ENCODE results near the gene ZMIZ2. TPM values are rescaled to one million over a fixed set of nuclear protein-coding genes. Genes with fewer than 3 reads are reported as not detected.

ZMIZ2 gene
- total RNA-seq, 1 experiment from 2014 or later = 269 TPM

DNA sequence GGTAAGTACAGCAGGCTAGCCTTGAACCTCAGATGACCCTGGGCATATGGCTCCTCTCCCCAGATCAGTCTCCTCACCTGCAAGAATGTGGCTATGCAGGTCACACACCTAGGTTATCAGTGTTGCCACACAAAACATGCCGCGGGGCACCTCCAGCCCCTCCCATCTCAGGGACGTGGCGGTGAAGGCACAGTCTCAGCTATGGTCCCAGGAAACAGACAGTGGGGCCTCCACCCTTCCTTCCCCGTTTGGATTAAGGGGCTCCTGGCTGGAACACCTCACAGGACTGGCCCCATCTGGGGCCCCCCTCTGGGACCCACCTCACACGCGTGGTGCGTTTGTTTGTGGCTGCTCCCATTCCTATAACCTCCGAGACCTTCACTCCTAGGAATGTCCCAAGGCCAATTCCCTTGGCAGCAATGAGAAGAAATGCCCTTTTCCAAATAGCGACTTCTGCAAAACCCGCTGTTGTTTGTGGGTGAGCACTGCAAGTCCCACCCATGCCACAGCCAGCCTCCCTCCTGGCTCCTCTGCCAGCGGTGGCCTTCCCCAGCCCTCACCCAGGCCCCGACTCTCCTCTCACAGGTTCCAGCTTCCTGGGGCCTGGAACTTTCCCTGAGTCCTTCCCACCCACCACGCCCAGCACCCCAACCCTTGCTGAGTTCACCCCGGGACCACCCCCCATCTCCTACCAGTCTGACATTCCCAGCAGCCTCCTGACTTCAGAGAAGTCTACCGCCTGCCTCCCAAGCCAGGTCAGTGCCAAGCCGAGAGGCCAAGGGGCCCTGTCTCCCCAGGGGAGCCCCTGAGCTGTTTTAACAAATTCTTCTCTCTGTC lies 17.1 kb downstream of the ZMIZ2 start:
- no peaks in the 10 kb centered on the region for H3K9me3 Mint-ChIP-seq (ENCODE audit: low read depth, unreplicated experiment)
- no peak for DNase-seq
- H3K27ac Mint-ChIP-seq (ENCODE audit: unreplicated experiment) = no peak overlapping the region
- no peak overlapping the region for H3K4me3 Mint-ChIP-seq (ENCODE audit: low read depth, unreplicated experiment)
- peaks cover 20% of the 10 kb centered on the region for H3K4me1 Mint-ChIP-seq (ENCODE audit: low read depth, unreplicated experiment)
- CTCF ChIA-PET = interaction anchor here (0.6 kb wide), 1 partner anchor 136 kb away, joined by 3 read pairs; no protein-coding TSS in a partner anchor
- peaks cover 83% of the 10 kb centered on the region for H3K36me3 Mint-ChIP-seq (ENCODE audit: insufficient read depth, unreplicated experiment)
- TF ChIP-seq, protein P1, sequence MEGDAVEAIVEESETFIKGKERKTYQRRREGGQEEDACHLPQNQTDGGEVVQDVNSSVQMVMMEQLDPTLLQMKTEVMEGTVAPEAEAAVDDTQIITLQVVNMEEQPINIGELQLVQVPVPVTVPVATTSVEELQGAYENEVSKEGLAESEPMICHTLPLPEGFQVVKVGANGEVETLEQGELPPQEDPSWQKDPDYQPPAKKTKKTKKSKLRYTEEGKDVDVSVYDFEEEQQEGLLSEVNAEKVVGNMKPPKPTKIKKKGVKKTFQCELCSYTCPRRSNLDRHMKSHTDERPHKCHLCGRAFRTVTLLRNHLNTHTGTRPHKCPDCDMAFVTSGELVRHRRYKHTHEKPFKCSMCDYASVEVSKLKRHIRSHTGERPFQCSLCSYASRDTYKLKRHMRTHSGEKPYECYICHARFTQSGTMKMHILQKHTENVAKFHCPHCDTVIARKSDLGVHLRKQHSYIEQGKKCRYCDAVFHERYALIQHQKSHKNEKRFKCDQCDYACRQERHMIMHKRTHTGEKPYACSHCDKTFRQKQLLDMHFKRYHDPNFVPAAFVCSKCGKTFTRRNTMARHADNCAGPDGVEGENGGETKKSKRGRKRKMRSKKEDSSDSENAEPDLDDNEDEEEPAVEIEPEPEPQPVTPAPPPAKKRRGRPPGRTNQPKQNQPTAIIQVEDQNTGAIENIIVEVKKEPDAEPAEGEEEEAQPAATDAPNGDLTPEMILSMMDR (IDR thresholded peaks at IDR 0.05; ENCODE audit: unreplicated experiment) = no peak
- BruUV-seq (replicated peaks) = no TSS peak
- no peaks in the 10 kb centered on the region for H3K27me3 Mint-ChIP-seq (ENCODE audit: unreplicated experiment)
- intact Hi-C loops (cut with micrococcal nuclease; ENCODE audit: unreplicated experiment) = no loop called here

DNA sequence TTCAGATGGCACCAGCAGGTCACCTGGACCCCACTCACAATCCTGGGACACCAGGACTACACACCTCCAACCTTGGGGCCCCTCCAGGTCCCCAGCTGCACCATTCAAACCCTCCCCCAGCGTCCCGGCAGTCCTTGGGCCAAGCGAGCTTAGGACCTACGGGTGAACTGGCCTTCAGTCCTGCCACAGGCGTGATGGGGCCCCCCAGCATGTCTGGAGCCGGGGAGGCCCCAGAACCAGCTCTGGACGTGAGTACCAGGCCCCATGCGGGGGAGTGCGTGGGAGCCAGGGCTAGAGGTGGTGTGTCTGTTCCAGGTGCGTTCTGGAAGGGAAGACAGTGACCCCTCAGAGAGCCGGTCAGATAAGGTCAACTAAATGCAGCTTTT lies 17.8 kb downstream of the ZMIZ2 start:
- CTCF ChIA-PET = interaction anchor here (1.0 kb wide), 1 partner anchor 16 kb away, joined by 3 read pairs; no protein-coding TSS in a partner anchor
- TF ChIP-seq, protein P1 (IDR thresholded peaks at IDR 0.05; ENCODE audit: unreplicated experiment) = no peak
- no peak overlapping the region for H3K27ac Mint-ChIP-seq (ENCODE audit: unreplicated experiment)
- peaks cover 84% of the 10 kb centered on the region for H3K36me3 Mint-ChIP-seq (ENCODE audit: insufficient read depth, unreplicated experiment)
- H3K4me1 Mint-ChIP-seq (ENCODE audit: low read depth, unreplicated experiment) = peaks cover 20% of the 10 kb centered on the region
- no peaks in the 10 kb centered on the region for H3K27me3 Mint-ChIP-seq (ENCODE audit: unreplicated experiment)
- DNase-seq = no peak
- H3K9me3 Mint-ChIP-seq (ENCODE audit: low read depth, unreplicated experiment) = no peaks in the 10 kb centered on the region
- no TSS peak for BruUV-seq (replicated peaks)
- H3K4me3 Mint-ChIP-seq (ENCODE audit: low read depth, unreplicated experiment) = no peak overlapping the region
- intact Hi-C loops (cut with micrococcal nuclease; ENCODE audit: unreplicated experiment) = no loop called here

DNA sequence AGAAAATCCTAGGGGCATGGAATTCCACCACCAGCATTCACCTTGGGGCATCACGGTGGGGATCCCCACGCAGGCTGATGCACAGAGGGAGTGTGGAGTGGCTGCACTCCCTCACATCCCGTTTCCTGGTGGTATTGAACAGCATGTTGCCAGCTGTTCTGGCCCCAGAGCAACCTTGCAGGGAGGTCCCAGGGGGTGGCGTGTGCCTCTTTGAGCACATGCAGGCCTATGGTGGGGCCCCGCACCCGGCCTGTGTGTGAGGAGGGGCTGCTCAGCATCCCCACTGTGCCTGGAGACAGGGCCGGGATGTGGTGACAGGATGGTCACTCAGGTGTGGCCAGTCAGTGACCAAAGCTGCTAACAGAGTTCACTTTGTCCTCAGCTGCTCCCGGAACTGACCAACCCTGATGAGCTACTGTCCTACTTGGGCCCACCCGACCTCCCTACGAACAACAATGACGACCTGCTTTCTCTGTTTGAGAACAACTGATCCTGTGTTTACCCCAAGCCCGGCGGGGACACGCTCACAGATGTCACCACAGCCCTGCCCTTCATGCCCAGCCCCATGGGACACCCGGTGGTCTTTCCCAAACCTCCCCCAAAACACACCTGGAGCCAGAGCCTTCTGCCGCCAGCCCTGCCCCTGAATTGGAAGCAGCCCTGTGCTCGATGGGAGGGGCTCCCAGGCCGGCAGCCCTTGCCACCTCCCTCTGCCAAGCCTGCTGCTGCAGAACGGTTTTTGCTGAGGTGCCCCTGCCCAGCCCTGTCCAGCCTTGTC lies 18.7 kb downstream of the ZMIZ2 start:
- Mint-ChIP-seq H3K36me3 (ENCODE audit: insufficient read depth, unreplicated experiment) (peaks cover 83% of the 10 kb centered on the region), H3K4me3 (ENCODE audit: low read depth, unreplicated experiment) (no peak overlapping the region), H3K9me3 (ENCODE audit: low read depth, unreplicated experiment) (no peaks in the 10 kb centered on the region), H3K4me1 (ENCODE audit: low read depth, unreplicated experiment) (peaks cover 20% of the 10 kb centered on the region), H3K27me3 (ENCODE audit: unreplicated experiment) (no peaks in the 10 kb centered on the region), H3K27ac (ENCODE audit: unreplicated experiment) (no peak overlapping the region)
- TSS peak; percentile 21 for BruUV-seq (replicated peaks)
- intact Hi-C loops (cut with micrococcal nuclease; ENCODE audit: unreplicated experiment) = no loop called here
- DNase-seq = no peak
- TF ChIP-seq, protein P1 (IDR thresholded peaks at IDR 0.05; ENCODE audit: unreplicated experiment) = no peak
- CTCF ChIA-PET = interaction anchor here (1.0 kb wide), 1 partner anchor 17 kb away, joined by 3 read pairs; no protein-coding TSS in a partner anchor

DNA sequence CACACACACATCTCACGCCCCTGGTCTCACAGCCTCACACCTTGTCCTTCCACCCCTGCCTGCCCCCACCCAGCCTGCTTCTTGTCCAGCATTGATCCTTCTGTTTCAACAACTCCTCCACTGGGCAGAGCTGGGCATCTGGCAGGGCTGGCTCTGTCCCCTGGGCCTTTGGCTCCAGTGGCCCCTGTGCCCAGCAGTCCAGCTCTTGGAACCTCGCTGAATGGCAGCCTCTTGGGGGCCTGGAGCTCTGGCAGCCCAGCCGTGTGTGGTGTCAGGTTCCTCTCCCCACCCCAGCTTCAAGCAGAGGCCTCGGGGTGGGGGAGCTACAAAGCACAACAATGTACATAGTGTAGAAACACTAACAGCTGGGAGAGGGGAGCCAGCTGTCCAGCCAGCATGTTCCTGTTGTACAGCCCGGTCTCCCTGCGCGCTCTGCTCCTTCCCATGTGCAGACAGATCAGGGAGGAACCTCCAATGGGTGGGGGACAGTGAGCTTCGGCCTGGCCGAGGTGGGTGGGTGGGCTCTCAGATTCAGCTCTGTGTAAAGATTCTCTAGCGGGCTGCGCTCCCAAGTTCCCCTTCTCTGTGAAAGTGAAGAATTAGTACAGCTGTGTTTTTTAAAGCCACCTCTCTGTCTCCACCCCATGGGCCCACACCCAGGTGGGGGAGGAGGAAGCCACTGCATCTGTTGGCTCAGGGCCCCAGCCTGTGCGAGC lies 19.4 kb downstream of the ZMIZ2 start:
- BruUV-seq (replicated peaks) = no TSS peak
- peaks cover 83% of the 10 kb centered on the region for H3K36me3 Mint-ChIP-seq (ENCODE audit: insufficient read depth, unreplicated experiment)
- H3K27ac Mint-ChIP-seq (ENCODE audit: unreplicated experiment) = no peak overlapping the region
- intact Hi-C loops (cut with micrococcal nuclease; ENCODE audit: unreplicated experiment) = no loop called here
- CTCF ChIA-PET = no interaction called here
- no peak overlapping the region for H3K4me3 Mint-ChIP-seq (ENCODE audit: low read depth, unreplicated experiment)
- TF ChIP-seq, protein P1 (IDR thresholded peaks at IDR 0.05; ENCODE audit: unreplicated experiment) = no peak
- DNase-seq = no peak
- no peaks in the 10 kb centered on the region for H3K27me3 Mint-ChIP-seq (ENCODE audit: unreplicated experiment)
- no peaks in the 10 kb centered on the region for H3K9me3 Mint-ChIP-seq (ENCODE audit: low read depth, unreplicated experiment)
- H3K4me1 Mint-ChIP-seq (ENCODE audit: low read depth, unreplicated experiment) = peaks cover 20% of the 10 kb centered on the region
